Upper lobe of left lung (tissue), 6 donors: ENCODE measurements around the gene PDXK. TPM values are rescaled to one million over a fixed set of nuclear protein-coding genes. Genes with fewer than 3 reads are reported as not detected.

Source experiments
- ATAC-seq, 2 donors: fragments of 200-7000 bp; cut with Tn5 transposase; one replicate each; pipeline ENCODE4 v1.9.1; 2022; ENCODE audit warnings: mild to moderate bottlenecking in 2 of 2, moderate library complexity in 2 of 2; ENCODE audit not compliant: low FRiP score in 2 of 2
- DNase-seq, 2 donors: peaks; one replicate each; pipeline ENCODE4 v3.0.0-alpha.2; 2019 to 2020
- H3K27ac ChIP-seq, 4 donors: fragments of 200-600 bp; sonication (generic); one replicate each; pipeline ENCODE4 v1.5.1; 2016 to 2019
- H3K27me3 ChIP-seq, 4 donors: fragments of 200-600 bp; sonication (generic); one replicate each; pipeline ENCODE4 v1.5.1; 2017 to 2019
- H3K36me3 ChIP-seq, 4 donors: fragments of 200-600 bp; sonication (generic); one replicate each; pipeline ENCODE4 v1.5.1; 2016 to 2019
- H3K4me1 ChIP-seq, 4 donors: fragments of 200-600 bp; sonication (generic); one replicate each; pipeline ENCODE4 v1.5.1; 2018 to 2019
- H3K4me3 ChIP-seq, 4 donors: fragments of 200-600 bp; sonication (generic); one replicate each; pipeline ENCODE4 v1.5.1; 2017 to 2019; ENCODE audit warnings: mild to moderate bottlenecking in 2 of 4, moderate library complexity in 1 of 4
- H3K9me3 ChIP-seq, 4 donors: fragments of 200-600 bp; sonication (generic); one replicate each; pipeline ENCODE4 v1.5.1; 2018 to 2019
- EP300 ChIP-seq, 4 donors: sonication (generic); formaldehyde crosslinking; IDR thresholded peaks; one replicate each; pipeline ENCODE4 v1.5.1; 2017; ENCODE audit warnings: antibody characterized with exemption in 4 of 4, control low read depth in 2 of 4
- POLR2A ChIP-seq, 4 donors: fragments of 450-650 bp; IDR thresholded peaks; one replicate each; pipeline ENCODE4 v1.5.1; 2016 to 2017; ENCODE audit warnings: antibody characterized with exemption in 4 of 4, mild to moderate bottlenecking in 2 of 4
- POLR2AphosphoS5 ChIP-seq, 2 donors: sonication (generic); formaldehyde crosslinking; IDR thresholded peaks; one replicate each; pipeline ENCODE4 v1.5.1; 2017; ENCODE audit warnings: antibody characterized with exemption in 2 of 2
- WGBS, 2 donors: methylation state at CpG; one replicate each; pipeline ENCODE4 v1.1.5; 2017 to 2018; 5-methylcytosine and 5-hydroxymethylcytosine counted together
- total RNA-seq, 6 donors: library from RNA; depleted of rRNA in 4 of 6; stranded (reverse); fragments of >200 nt in 4 of 6; gene quantifications; one replicate each; pipeline versions ENCODE4 v1.1.0 to v1.2.1, GENCODE V29; 2016 to 2021
- TF ChIP-seq, protein P1 (sequence below), 6 experiments: fragments of 450-650 bp in 4 of 6; fragments of 200-600 bp in 2 of 6; sonication (generic) in 2 of 6; IDR thresholded peaks; one replicate each; pipeline ENCODE4 v1.5.1; 2016 to 2019; ENCODE audit warnings: antibody characterized with exemption in 6 of 6
- donor health status: DM: no; HTN: no; CAD: no; lungs with moderate emphysema.
- donor health status: DM: no; HTN: yes; CAD: no; lungs with severe emphysema.

The PDXK gene
- total RNA-seq, 6 donors from 2014 or later, result 105 to 301 (median 207) TPM

DNA sequence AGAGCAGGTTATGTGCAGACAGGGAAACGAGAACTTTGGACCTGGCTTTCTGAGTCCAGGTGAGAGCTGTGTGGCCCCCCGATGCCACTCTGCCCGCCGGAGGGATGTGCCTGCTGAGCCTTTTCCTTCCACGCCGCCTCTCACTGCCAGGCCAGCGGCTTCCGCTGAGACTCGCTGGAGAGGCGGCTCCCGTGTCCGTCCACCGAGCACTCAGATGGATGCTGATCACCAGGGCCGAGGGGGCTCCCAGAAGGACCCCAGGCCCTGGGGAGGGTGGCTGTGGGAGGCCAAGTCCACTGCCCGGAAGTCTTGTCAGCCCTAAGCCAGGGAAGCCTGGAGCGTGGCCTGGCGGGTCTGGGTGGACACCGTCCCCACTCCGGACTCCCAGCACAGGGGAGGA lies 40.7 kb downstream of the PDXK start:
- ATAC-seq (no peak), DNase-seq (peak in 1 of 2 donors; percentile 60)
- TF ChIP-seq POLR2AphosphoS5 (IDR thresholded peaks at IDR 0.05), result no peak
- TF ChIP-seq, protein P1, sequence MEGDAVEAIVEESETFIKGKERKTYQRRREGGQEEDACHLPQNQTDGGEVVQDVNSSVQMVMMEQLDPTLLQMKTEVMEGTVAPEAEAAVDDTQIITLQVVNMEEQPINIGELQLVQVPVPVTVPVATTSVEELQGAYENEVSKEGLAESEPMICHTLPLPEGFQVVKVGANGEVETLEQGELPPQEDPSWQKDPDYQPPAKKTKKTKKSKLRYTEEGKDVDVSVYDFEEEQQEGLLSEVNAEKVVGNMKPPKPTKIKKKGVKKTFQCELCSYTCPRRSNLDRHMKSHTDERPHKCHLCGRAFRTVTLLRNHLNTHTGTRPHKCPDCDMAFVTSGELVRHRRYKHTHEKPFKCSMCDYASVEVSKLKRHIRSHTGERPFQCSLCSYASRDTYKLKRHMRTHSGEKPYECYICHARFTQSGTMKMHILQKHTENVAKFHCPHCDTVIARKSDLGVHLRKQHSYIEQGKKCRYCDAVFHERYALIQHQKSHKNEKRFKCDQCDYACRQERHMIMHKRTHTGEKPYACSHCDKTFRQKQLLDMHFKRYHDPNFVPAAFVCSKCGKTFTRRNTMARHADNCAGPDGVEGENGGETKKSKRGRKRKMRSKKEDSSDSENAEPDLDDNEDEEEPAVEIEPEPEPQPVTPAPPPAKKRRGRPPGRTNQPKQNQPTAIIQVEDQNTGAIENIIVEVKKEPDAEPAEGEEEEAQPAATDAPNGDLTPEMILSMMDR (IDR thresholded peaks at IDR 0.05), result no peak
- no peak for TF ChIP-seq POLR2A (IDR thresholded peaks at IDR 0.05)
- no peak for TF ChIP-seq EP300 (IDR thresholded peaks at IDR 0.05)
- no peak overlapping the region for H3K4me3 ChIP-seq
- peaks cover 13 to 23% (median 19%) of the 10 kb centered on the region in 4 donors for H3K4me1 ChIP-seq
- WGBS, 2 donors, result 99 to 100% methylated on average over 7 to 12 of the region's 19 CpGs
- peaks cover 0 to 69% (median 56%) of the 10 kb centered on the region in 4 donors for H3K36me3 ChIP-seq
- no peaks in the 10 kb centered on the region for H3K27me3 ChIP-seq
- H3K9me3 ChIP-seq, result no peaks in the 10 kb centered on the region
- H3K27ac ChIP-seq, result peak overlapping the region in 2 of 4 donors; percentile 80 to 85

DNA sequence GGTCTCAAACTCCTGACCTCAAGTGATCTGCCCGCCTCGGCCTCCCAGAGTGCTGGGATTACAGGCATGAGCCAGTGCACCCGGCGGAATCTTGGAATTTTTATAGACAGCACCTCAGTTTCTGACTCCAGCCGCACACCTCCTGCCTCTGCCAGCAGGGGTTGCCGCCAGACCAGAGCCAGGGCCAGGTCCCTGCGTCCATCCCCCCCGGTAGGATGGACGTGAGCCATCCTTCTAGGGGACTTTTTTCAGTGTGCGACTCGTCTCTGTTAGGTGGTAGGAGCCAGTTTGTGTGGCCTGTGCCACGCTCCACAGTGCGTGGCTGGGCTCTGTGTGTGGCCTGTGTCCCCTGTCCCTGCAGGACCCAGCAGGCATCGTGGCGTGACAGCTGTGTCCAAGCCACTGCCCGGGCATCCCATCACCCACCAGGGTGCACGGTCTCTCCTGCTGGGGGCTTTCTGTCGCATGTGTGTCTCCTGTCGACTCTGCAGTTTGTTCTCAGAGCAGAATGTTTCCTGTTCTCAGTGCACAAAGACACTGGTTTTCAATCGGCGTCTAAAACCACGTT lies 41.5 kb downstream of the PDXK start:
- Histone ChIP-seq H3K4me1 (peaks cover 13 to 23% (median 19%) of the 10 kb centered on the region in 4 donors), H3K4me3 (no peak overlapping the region), H3K9me3 (no peaks in the 10 kb centered on the region), H3K27me3 (no peaks in the 10 kb centered on the region), H3K36me3 (peaks cover 0 to 61% (median 51%) of the 10 kb centered on the region in 4 donors), H3K27ac (no peak overlapping the region)
- 89 to 91% methylated on average over 17 to 22 of the region's 22 CpGs for WGBS, 2 donors
- ATAC-seq, result no peak
- TF ChIP-seq POLR2AphosphoS5 (IDR thresholded peaks at IDR 0.05) (no peak), POLR2A (IDR thresholded peaks at IDR 0.05) (no peak), EP300 (IDR thresholded peaks at IDR 0.05) (no peak)
- TF ChIP-seq, protein P1 (IDR thresholded peaks at IDR 0.05), result no peak
- DNase-seq, result peak in 1 of 2 donors; percentile 62

DNA sequence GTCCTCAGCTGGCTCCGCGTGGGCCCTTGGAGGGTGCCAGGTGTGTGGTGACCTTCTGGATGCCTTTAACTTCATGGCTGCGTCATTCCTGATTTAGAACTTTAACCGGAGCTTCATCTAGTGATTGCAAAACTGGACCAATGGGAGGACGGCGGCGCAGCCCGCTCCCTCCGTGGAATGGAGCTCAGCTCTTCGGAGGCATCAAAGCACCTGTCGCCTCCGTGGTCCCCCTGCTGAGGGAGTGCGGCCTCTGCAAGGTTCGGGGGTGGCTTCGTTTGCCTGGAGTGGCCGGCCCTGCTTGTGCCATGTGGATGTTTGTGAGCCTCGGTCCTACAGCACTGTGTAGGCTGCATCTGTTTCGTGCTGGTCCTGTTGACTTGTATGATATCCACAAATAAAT lies 43.0 kb downstream of the PDXK start:
- no peak overlapping the region for H3K4me3 ChIP-seq
- H3K9me3 ChIP-seq, result no peaks in the 10 kb centered on the region
- ATAC-seq (no peak), DNase-seq (peak in 1 of 2 donors; percentile 58)
- H3K4me1 ChIP-seq, result peaks cover 10 to 21% (median 16%) of the 10 kb centered on the region in 4 donors
- peaks cover 0 to 47% (median 37%) of the 10 kb centered on the region in 4 donors for H3K36me3 ChIP-seq
- H3K27me3 ChIP-seq, result no peaks in the 10 kb centered on the region
- TF ChIP-seq, protein P1 (IDR thresholded peaks at IDR 0.05), result no peak
- H3K27ac ChIP-seq, result no peak overlapping the region
- WGBS, 2 donors, result 91% methylated on average over 18 of the region's 18 CpGs; no CpG with 5 or more reads in 1 of the 2 donors

DNA sequence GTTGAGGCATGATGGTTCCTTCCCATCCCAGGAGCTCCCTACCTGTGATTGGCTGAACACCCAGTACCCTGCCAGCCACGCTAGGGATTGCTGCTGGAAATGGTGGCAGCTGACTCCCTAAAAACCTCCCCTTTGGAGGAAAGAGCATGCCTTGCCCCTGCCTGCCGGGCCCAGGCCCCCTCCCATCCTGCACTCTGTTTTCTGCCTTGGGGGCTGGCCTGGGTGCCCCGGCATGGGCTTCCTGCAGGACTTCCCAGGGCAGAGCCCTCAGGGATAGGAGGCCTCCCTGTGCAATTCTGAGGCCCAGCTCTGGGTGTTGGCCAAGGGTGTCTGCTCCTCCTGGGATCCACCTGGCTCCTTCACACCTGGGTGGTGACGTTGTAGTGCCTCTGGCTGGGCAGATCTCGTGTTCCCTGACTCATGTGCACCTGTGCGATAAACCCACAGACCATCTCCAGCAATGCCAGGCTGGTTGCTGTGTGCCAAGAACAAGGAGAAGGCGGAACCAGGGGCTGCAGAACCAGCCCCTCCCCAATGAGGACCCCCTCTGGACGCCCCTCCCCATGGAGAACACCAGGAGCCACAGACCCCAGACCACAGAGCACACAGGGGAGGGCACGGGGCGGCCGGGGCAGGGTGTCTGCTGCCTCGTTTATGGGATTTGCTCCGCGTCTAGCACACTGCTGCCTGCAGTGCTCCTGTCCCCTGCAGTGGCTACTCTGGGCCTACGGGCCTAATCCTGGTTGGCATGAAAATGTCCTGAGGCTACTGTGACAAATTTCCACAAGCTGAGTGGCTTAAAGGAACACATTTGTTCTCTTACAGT lies 43.6 kb downstream of the PDXK start:
- ATAC-seq (no peak), DNase-seq (peak in 1 of 2 donors; percentile 62)
- Histone ChIP-seq H3K4me1 (peaks cover 4 to 16% (median 11%) of the 10 kb centered on the region in 4 donors), H3K27ac (no peak overlapping the region), H3K36me3 (peaks cover 0 to 41% (median 32%) of the 10 kb centered on the region in 4 donors), H3K4me3 (no peak overlapping the region), H3K27me3 (no peaks in the 10 kb centered on the region), H3K9me3 (no peaks in the 10 kb centered on the region)
- TF ChIP-seq, protein P1 (IDR thresholded peaks at IDR 0.05), result no peak
- TF ChIP-seq POLR2A (IDR thresholded peaks at IDR 0.05), result no peak
- TF ChIP-seq POLR2AphosphoS5 (IDR thresholded peaks at IDR 0.05), result no peak
- TF ChIP-seq EP300 (IDR thresholded peaks at IDR 0.05), result no peak
- WGBS, 2 donors, result 94 to 100% methylated on average over 1 to 15 of the region's 15 CpGs
